Measurements from ENCODE around the gene XIRP2. TPM values are rescaled to one million over a fixed set of nuclear protein-coding genes. Genes with fewer than 3 reads are reported as not detected.
A peak's percentile ranks its signal among the peaks of the same experiment; 100 is the strongest.

The XIRP2 gene
- polyA plus RNA-seq, 2 of the 4 experiments (the other 2 are of a cell fraction): not detected

- DNase-seq (ENCODE audit: low read depth in 1 of 2, low spot score in 1 of 2): peak in 1 of 2 experiments; percentile 6
- peaks cover 15% of the 10 kb centered on the region; the same call in 2 of the 3 replicates for H3K4me1 ChIP-seq
- CTCF ChIA-PET: no interaction called here
- peak overlapping the region; percentile 99 for H3K4me2 ChIP-seq
- H3K27ac ChIP-seq: peak overlapping the region; percentile 15 to 93; a peak in 4 of 6 replicates
- TF ChIP-seq ZFP36 (IDR thresholded peaks at IDR 0.05; ENCODE audit: borderline replicate concordance, partially characterized antibody) (no peak), E2F6 (IDR thresholded peaks at IDR 0.05; ENCODE audit: borderline replicate concordance, low read depth) (no peak), RNF2 (IDR thresholded peaks at IDR 0.05; ENCODE audit: borderline replicate concordance, low read depth) (peak; percentile 70; the same call in 1 of the 2 replicates), HOXA7 (CRISPR knock-in tag; IDR thresholded peaks at IDR 0.05) (no peak)
- FAIRE-seq: no peak
- H3K4me3 ChIP-seq: peak overlapping the region; percentile 73
- WGBS (ENCODE audit: missing lambda C conversion rate): 23% methylated on average over 13 of the region's 68 CpGs
- H3K9me3 ChIP-seq: no peaks in the 10 kb centered on the region
- POLR2A ChIA-PET: no interaction called here
- ATAC-seq: peak; percentile 30 to 35; a peak in 4 of 6 replicates
Observed at GRCh38 chr2:167293172-167293781, 405.0 kb downstream of the XIRP2 start.

GRCh38 chr2:167293943-167294775 lies 405.9 kb downstream of the XIRP2 start:
- WGBS (ENCODE audit: missing lambda C conversion rate): 17% methylated on average over 27 of the region's 39 CpGs
- FAIRE-seq: no peak
- CTCF ChIA-PET: interaction anchor here (1.1 kb wide), 1 partner anchor 11 kb away, joined by 3 read pairs; no protein-coding TSS in a partner anchor

GRCh38 chr2:167294776-167295140 lies 406.5 kb downstream of the XIRP2 start:
- ChIA-PET POLR2A (no interaction called here), CTCF (interaction anchor here (1.1 kb wide), 1 partner anchor 10 kb away, joined by 3 read pairs; no protein-coding TSS in a partner anchor)
- H3K4me2 ChIP-seq: peak overlapping the region; percentile 99
- WGBS (ENCODE audit: missing lambda C conversion rate): 34% methylated on average over 5 of the region's 5 CpGs
- FAIRE-seq: no peak
- H3K27ac ChIP-seq: no peak overlapping the region
- no peak for DNase-seq (ENCODE audit: low read depth in 1 of 2, low spot score in 1 of 2)
- no peak overlapping the region for H3K4me3 ChIP-seq
- TF ChIP-seq REST (IDR thresholded peaks at IDR 0.05): peak; percentile 76
- TF ChIP-seq USF2 (IDR thresholded peaks at IDR 0.05): no peak
- no peak for ATAC-seq
- no peaks in the 10 kb centered on the region for H3K9me3 ChIP-seq
- H3K4me1 ChIP-seq: peaks cover 15% of the 10 kb centered on the region; the same call in 2 of the 3 replicates

More at GRCh38 chr2:167293943-167294775, 405.9 kb downstream of the XIRP2 start:
- POLR2A ChIA-PET: no interaction called here
- H3K27ac ChIP-seq: no peak overlapping the region
- peak overlapping the region; percentile 73; the same call in 2 of the 3 replicates for H3K4me3 ChIP-seq
- H3K9me3 ChIP-seq: no peaks in the 10 kb centered on the region
- H3K4me1 ChIP-seq: peaks cover 15% of the 10 kb centered on the region; the same call in 2 of the 3 replicates
- DNase-seq (ENCODE audit: low read depth in 1 of 2, low spot score in 1 of 2) (peak in 1 of 2 experiments; percentile 7), ATAC-seq (peak; percentile 25 to 48; a peak in 3 of 6 replicates)
- peak overlapping the region; percentile 99 for H3K4me2 ChIP-seq
- no peak for TF ChIP-seq FOSL2 (IDR thresholded peaks at IDR 0.05)
- TF ChIP-seq FOSL2 (CRISPR knock-in tag; IDR thresholded peaks at IDR 0.05): no peak
- no peak for TF ChIP-seq CTCF (IDR thresholded peaks at IDR 0.05)
- no peak for TF ChIP-seq CHD4 (IDR thresholded peaks at IDR 0.05; ENCODE audit: borderline replicate concordance)
- TF ChIP-seq NPAS2 (CRISPR knock-in tag; IDR thresholded peaks at IDR 0.05; ENCODE audit: borderline replicate concordance): no peak
- TF ChIP-seq RFX5 (IDR thresholded peaks at IDR 0.05): no peak
- TF ChIP-seq RAD21 (conservative IDR thresholded peaks at IDR 0.05 in 1 of 2, IDR thresholded peaks at IDR 0.05 in 1 of 2): no peak
- no peak for TF ChIP-seq TFCP2L1 (CRISPR knock-in tag; IDR thresholded peaks at IDR 0.05)
- no peak for TF ChIP-seq POLR2AphosphoS2 (conservative IDR thresholded peaks at IDR 0.05; ENCODE audit: low read length)
- TF ChIP-seq FOXS1 (CRISPR knock-in tag; IDR thresholded peaks at IDR 0.05): no peak
- TF ChIP-seq HOXB5 (CRISPR knock-in tag; IDR thresholded peaks at IDR 0.05): no peak
- no peak for TF ChIP-seq RARB (CRISPR knock-in tag; IDR thresholded peaks at IDR 0.05)
